Mucosa of descending colon (tissue), 3 donors: ENCODE measurements around the gene NR2F1. TPM values are rescaled to one million over a fixed set of nuclear protein-coding genes. Genes with fewer than 3 reads are reported as not detected.

Source experiments
- ATAC-seq: fragments of 200-7000 bp; cut with Tn5 transposase; one replicate; pipeline ENCODE4 v1.9.1; 2020; ENCODE audit warnings: mild to moderate bottlenecking, moderate library complexity
- DNase-seq, 3 donors: peaks; one replicate each; pipeline ENCODE4 v3.0.0-alpha.2; 2020
- H3K36me3 ChIP-seq: fragments of 200-600 bp; one replicate; pipeline ENCODE4 v1.8.0; 2021; ENCODE audit warnings: low read depth, mild to moderate bottlenecking
- H3K4me1 ChIP-seq: fragments of 200-600 bp; one replicate; pipeline ENCODE4 v1.8.0; 2021; ENCODE audit warnings: low read depth, mild to moderate bottlenecking
- H3K4me3 ChIP-seq: fragments of 200-600 bp; one replicate; pipeline ENCODE4 v1.8.0; 2021; ENCODE audit warnings: mild to moderate bottlenecking
- H3K9me3 ChIP-seq: fragments of 200-600 bp; one replicate; pipeline ENCODE4 v1.8.0; 2021; ENCODE audit warnings: mild to moderate bottlenecking
- intact Hi-C, 2 donors: fragments of 100-400 bp; cut with DNase I in 1 of 2; cut with micrococcal nuclease in 1 of 2; formaldehyde crosslinking; loops; one replicate each; pipeline versions ENCODE4 v1.11.0 to v1.11.1; 2022; cut with DNase I, micrococcal nuclease
- total RNA-seq, 3 donors: library from RNA; stranded (reverse); fragmentation: NEBNext Ultra II Directional in 2 of 3; extraction: Animal tissue kit (Norgen Biotek cat#: 25700) in 2 of 3; gene quantifications; one replicate each; pipeline versions ENCODE4 v1.2.1 to v1.2.4, GENCODE V29; 2021 to 2023
- TF ChIP-seq, protein P1 (sequence below): fragments of 200-600 bp; IDR thresholded peaks from one replicate; pipeline ENCODE4 v1.8.0; 2022; ENCODE audit warnings: antibody characterized with exemption, mild to moderate bottlenecking
- donor health status: DM: no; HTN: no; CAD: no; lungs with moderate emphysema.
- donor health status: DM: no; HTN: no; CAD: no.
- donor health status: DM: no; HTN: yes; CAD: no.

Gene NR2F1
- total RNA-seq, 3 donors from 2014 or later = 2.3 to 9.1 (median 6.2) TPM

DNA sequence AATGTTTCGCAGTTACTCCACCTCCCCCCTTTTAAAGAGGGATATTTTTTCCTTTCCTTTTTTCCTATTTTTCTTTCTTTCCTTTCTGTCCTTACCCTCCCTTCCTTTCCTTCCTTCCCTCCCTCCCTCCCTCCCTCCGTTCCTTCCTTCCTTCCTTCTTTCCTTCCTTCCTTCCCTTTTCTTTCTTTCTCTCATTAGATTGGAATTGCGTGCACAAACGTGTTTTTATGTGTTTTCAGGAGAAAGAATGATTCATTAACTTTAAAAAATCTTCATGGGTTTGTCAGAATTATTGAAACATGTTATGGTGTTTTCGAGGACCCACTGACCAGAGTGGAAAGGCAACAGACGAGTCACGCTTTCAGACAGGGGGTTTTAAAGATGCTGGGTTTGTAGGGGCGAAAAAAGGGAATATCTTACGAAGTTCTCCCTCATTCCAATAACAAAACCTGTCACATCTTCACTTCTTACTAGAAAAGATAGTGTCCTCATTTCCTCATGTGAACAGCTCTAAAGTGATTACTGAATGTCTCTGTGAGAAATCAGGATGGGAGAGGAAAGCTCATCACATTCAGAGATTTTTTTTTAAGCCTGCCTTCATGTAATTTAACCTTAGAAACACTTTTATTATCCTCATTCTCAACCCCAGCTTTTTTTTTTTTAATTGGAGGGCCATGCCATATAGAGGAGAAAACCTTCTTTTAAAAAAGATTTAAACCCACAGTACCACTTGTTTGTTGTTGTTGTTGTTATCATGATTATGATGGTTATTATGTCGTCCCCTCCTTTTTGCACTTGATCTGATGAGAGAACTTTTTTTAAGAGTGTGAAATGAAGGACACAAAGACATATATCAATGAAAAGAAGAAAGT, 21.9 kb downstream of the NR2F1 start:
- Histone ChIP-seq H3K36me3 (no peaks in the 10 kb centered on the region), H3K4me3 (no peak overlapping the region), H3K9me3 (no peaks in the 10 kb centered on the region), H3K4me1 (no peaks in the 10 kb centered on the region)
- no peak for DNase-seq
- intact Hi-C loops = no loop called here
- ATAC-seq = no peak
- TF ChIP-seq, protein P1, sequence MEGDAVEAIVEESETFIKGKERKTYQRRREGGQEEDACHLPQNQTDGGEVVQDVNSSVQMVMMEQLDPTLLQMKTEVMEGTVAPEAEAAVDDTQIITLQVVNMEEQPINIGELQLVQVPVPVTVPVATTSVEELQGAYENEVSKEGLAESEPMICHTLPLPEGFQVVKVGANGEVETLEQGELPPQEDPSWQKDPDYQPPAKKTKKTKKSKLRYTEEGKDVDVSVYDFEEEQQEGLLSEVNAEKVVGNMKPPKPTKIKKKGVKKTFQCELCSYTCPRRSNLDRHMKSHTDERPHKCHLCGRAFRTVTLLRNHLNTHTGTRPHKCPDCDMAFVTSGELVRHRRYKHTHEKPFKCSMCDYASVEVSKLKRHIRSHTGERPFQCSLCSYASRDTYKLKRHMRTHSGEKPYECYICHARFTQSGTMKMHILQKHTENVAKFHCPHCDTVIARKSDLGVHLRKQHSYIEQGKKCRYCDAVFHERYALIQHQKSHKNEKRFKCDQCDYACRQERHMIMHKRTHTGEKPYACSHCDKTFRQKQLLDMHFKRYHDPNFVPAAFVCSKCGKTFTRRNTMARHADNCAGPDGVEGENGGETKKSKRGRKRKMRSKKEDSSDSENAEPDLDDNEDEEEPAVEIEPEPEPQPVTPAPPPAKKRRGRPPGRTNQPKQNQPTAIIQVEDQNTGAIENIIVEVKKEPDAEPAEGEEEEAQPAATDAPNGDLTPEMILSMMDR = no peak

DNA sequence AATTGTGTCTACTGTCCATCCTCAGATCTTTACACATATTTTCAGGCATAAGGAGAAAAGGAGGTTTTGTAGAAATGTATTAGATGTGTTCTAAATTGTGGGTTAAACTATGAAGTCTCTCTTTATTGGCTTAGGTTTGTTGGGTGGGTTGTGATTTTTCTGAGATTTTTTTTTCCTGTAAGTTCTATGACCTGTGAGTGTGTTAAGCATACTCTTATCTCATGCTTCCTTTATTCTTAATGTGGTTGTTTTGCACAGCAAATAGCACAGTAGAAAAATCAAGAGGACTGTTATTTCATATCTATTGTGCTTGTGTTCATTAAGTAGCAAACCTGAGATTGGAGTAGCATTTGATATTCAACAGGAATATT, 23.3 kb downstream of the NR2F1 start:
- H3K4me1 ChIP-seq = no peaks in the 10 kb centered on the region
- DNase-seq (no peak), ATAC-seq (no peak)
- no peaks in the 10 kb centered on the region for H3K9me3 ChIP-seq
- no peaks in the 10 kb centered on the region for H3K36me3 ChIP-seq
- intact Hi-C loops = no loop called here
- no peak overlapping the region for H3K4me3 ChIP-seq
- TF ChIP-seq, protein P1 = no peak

DNA sequence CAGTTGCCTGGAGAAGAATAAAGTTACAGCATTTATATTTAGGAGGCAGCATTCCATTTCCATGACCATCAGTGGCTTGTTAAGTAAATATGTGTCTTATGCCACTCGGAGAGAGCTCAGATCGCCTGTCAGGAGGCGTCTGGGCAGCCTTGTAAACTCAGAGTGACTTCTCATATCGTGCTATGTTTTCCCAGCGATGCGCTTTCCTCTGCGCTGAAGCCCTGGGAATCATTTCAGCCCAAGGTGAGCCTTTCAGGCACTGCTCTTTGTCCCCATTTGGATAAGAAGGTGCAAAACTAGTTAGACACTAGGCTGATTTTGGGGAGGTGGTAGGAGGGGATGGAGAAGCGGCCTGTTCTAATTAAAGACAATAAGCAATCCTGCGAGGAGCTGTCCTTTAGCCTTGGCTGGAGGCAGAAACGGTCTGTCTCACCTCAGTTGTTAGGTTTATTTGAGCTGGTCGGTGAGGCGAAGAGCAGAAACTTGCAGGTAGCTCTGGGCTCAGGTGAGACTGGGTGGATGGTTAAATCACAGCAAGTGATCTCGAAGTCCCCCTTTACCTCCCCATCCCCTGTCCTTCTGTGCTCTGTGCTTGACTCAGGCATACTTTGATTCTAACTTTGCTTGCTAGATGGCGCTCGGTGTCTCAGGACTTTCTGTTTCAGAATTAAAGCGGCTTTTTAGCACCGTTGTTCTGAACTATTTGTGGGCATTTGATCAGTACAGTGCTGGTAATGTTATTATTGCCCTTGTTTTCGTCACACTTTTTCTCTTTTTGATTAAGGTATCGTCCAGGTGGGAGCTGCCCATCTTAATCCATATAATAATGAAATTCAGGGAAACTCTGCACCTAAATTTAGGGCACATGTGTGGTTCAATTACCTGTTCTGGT, 24.6 kb downstream of the NR2F1 start:
- Histone ChIP-seq H3K4me1 (no peaks in the 10 kb centered on the region), H3K36me3 (no peaks in the 10 kb centered on the region), H3K9me3 (no peaks in the 10 kb centered on the region), H3K4me3 (no peak overlapping the region)
- intact Hi-C loops = no loop called here
- DNase-seq (peak in 1 of 3 donors; percentile 69), ATAC-seq (peak; percentile 56)
- TF ChIP-seq, protein P1 = no peak

DNA sequence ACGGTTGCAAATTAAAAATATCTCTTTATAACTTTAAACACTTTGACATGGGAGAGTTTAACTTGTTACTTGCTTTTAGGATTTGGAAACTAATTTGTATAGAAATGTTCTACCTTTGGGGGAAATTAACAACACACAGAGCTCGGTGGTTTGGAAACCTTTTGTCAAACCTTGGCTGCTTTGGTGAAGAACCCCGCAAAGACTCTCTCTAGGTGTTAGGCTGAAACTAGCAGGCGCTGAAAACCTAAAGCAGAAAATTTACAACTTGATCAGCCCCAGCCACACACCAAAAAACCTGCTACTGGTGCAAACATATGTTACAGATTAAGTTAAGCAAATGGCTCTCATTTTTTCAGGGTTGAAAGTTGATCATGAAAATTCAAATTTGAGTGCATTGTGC, 25.8 kb downstream of the NR2F1 start:
- no peak overlapping the region for H3K4me3 ChIP-seq
- intact Hi-C loops = no loop called here
- H3K4me1 ChIP-seq = no peaks in the 10 kb centered on the region
- H3K36me3 ChIP-seq = no peaks in the 10 kb centered on the region
- no peaks in the 10 kb centered on the region for H3K9me3 ChIP-seq
- ATAC-seq (no peak), DNase-seq (no peak)
- TF ChIP-seq, protein P1 = no peak

DNA sequence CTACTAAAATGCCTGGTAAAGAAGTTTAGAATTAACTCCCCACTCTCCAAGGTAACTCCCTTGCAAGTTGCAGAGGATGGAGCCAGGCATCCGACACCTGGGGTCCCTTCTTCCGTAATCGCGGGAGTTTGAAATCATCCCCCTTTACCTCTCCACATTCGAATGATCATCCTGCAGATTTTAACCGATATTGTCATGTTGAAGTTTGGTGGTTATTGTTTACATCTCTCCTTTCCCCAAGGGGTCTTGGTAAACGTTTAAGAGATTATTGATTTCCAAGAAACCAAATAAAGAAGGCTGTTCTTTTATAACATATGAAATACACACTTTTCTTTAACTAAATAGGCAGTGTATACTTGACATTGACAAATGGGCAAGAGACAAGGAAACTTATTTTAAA, 26.7 kb downstream of the NR2F1 start:
- ATAC-seq (no peak), DNase-seq (no peak)
- TF ChIP-seq, protein P1 = no peak
- Histone ChIP-seq H3K36me3 (no peaks in the 10 kb centered on the region), H3K9me3 (no peaks in the 10 kb centered on the region), H3K4me3 (no peak overlapping the region), H3K4me1 (no peaks in the 10 kb centered on the region)
- intact Hi-C loops = loop anchor here in 1 of 2 donors (10.0 kb wide), 1 partner anchor 195 kb away; no protein-coding TSS in a partner anchor
